CD4-positive, alpha-beta T cell (primary cell): ENCODE results near the gene TET2. TPM values are rescaled to one million over a fixed set of nuclear protein-coding genes. Genes with fewer than 3 reads are reported as not detected.

Experiments
- ATAC-seq: fragments of 200-7000 bp; cut with Tn5 transposase; one replicate; pipeline ENCODE4 v1.10.0; 2022; ENCODE audit warnings: mild to moderate bottlenecking; ENCODE audit not compliant: poor library complexity
- CTCF ChIA-PET: fragments of 350-600 bp; sonication (Branson Sonifier 250); formaldehyde crosslinking; loops from one replicate; lab custom pipeline; 2021; ENCODE audit warnings: antibody characterized with exemption, inconsistent platforms; lab: Charles Lee
- POLR2A ChIA-PET: fragments of 350-600 bp; sonication (Branson Sonifier 250); formaldehyde crosslinking; loops from one replicate; lab custom pipeline; 2021; ENCODE audit warnings: antibody characterized with exemption, inconsistent platforms; lab: Charles Lee
- DNase-seq, 14 experiments: peaks; one replicate each; pipeline ENCODE4 v3.0.0-alpha.2; 2013 to 2020; ENCODE audit warnings: mixed read lengths in 2 of 14
- H3K27ac ChIP-seq, 2 donors: one replicate each; pipeline versions ENCODE4 v1.5.1 to v1.7.0; 2013; ENCODE audit warnings: low read length in 2 of 2, low read depth in 1 of 2, mild to moderate bottlenecking in 1 of 2
- H3K27me3 ChIP-seq, 2 experiments: 1 replicate in 1 of 2; 2 replicates in 1 of 2; pipeline versions ENCODE4 v1.6.1 to v1.7.0; 2013; ENCODE audit warnings: low read length in 2 of 2, control low read depth in 1 of 2, mild to moderate bottlenecking in 1 of 2, moderate library complexity in 1 of 2; ENCODE audit not compliant: insufficient read depth in 2 of 2, control insufficient read depth in 1 of 2
- H3K36me3 ChIP-seq: one replicate; pipeline ENCODE4 v1.6.1; 2013; ENCODE audit warnings: low read length, control low read depth; ENCODE audit not compliant: insufficient read depth
- H3K4me1 ChIP-seq: one replicate; pipeline ENCODE4 v1.6.1; 2013; ENCODE audit warnings: low read length, control low read depth; ENCODE audit not compliant: insufficient read depth
- H3K4me3 ChIP-seq: one replicate; pipeline ENCODE4 v1.5.1; 2013; ENCODE audit warnings: mild to moderate bottlenecking, low read length, moderate library complexity
- H3K9me3 ChIP-seq, 2 experiments: 1 replicate in 1 of 2; 2 replicates in 1 of 2; pipeline versions ENCODE4 v1.6.1 to v1.7.0; 2013; ENCODE audit warnings: low read length in 2 of 2, mild to moderate bottlenecking in 2 of 2, control low read depth in 1 of 2, moderate library complexity in 1 of 2; ENCODE audit not compliant: control insufficient read depth in 1 of 2, insufficient read depth in 1 of 2
- H3K27ac Mint-ChIP-seq: one replicate; pipeline ENCODE4 v1.8.0; 2020; ENCODE audit warnings: mixed read lengths
- H3K27me3 Mint-ChIP-seq: one replicate; pipeline ENCODE4 v1.8.0; 2021; ENCODE audit warnings: mixed read lengths
- H3K36me3 Mint-ChIP-seq: one replicate; pipeline ENCODE4 v1.8.0; 2021; ENCODE audit warnings: low read depth, mixed read lengths
- H3K4me1 Mint-ChIP-seq: one replicate; pipeline ENCODE4 v1.8.0; 2021; ENCODE audit warnings: low read depth, mixed read lengths
- H3K4me3 Mint-ChIP-seq: one replicate; pipeline ENCODE4 v1.8.0; 2020; ENCODE audit warnings: mild to moderate bottlenecking, mixed read lengths
- H3K9me3 Mint-ChIP-seq: one replicate; pipeline ENCODE4 v1.8.0; 2020; ENCODE audit warnings: mixed read lengths
- intact Hi-C, 2 experiments: fragments of 100-400 bp; cut with DNase I in 1 of 2; cut with micrococcal nuclease in 1 of 2; formaldehyde crosslinking; loops; one replicate each; pipeline versions ENCODE4 v1.15.1 to v1.9.0; 2023 to 2025; cut with DNase I, micrococcal nuclease
- total RNA-seq, 174 experiments: library from RNA in 2 of 174; stranded (reverse) in 2 of 174; gene quantifications; one replicate each; pipeline ENCODE4 v1.2.3 and lab custom pipeline; 2021 to 2026
- TF ChIP-seq, protein P1 (sequence below): fragments of 200-600 bp; IDR thresholded peaks from one replicate; pipeline ENCODE4 v1.8.0; 2022; ENCODE audit warnings: antibody characterized with exemption, mild to moderate bottlenecking

The TET2 gene
- total RNA-seq, 2 experiments from 2014 or later, result 31.0 to 32.0 TPM

DNA sequence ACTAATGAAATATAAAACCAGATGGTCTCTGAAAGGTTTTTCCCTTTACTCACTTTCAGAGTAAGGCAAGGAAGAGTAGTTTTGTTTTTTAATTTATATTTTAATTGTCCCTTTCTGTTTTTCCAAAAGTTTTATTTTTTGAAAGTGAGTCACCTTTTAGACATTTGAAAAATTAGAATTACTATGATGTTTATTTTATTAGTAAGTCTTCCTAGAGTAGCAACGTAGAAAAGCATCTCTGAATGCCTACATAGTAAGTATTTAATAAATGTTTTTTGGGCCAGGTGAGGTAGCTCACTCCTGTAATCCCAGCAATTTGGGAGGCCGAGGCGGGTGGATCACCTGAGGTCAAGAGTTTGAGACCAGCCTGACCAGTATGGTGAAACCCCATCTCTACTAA lies 51.1 kb downstream of the TET2 start:
- TF ChIP-seq, protein P1, sequence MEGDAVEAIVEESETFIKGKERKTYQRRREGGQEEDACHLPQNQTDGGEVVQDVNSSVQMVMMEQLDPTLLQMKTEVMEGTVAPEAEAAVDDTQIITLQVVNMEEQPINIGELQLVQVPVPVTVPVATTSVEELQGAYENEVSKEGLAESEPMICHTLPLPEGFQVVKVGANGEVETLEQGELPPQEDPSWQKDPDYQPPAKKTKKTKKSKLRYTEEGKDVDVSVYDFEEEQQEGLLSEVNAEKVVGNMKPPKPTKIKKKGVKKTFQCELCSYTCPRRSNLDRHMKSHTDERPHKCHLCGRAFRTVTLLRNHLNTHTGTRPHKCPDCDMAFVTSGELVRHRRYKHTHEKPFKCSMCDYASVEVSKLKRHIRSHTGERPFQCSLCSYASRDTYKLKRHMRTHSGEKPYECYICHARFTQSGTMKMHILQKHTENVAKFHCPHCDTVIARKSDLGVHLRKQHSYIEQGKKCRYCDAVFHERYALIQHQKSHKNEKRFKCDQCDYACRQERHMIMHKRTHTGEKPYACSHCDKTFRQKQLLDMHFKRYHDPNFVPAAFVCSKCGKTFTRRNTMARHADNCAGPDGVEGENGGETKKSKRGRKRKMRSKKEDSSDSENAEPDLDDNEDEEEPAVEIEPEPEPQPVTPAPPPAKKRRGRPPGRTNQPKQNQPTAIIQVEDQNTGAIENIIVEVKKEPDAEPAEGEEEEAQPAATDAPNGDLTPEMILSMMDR, result no peak

DNA sequence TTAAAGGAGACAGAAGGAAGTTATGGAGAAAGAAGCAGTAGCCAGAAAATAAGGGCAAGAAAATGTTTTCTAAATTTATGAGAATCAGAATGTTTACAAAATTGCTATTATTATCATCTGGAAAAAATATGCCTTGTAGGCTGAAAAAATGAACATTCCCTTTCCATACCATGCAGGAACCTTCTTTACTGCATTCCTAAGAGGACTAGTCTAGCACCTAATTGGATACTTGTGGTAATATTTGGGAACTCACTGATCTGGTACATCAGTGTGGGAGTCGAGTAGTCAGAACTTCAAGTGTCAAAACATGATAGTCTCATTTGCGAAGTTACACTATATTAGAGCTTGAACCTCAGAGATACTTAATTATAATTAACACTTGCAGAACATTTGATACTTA lies 51.9 kb downstream of the TET2 start:
- Mint-ChIP-seq H3K27ac (no peak overlapping the region), H3K36me3 (peaks cover 52% of the 10 kb centered on the region), H3K4me3 (no peak overlapping the region), H3K4me1 (peaks cover 20% of the 10 kb centered on the region), H3K9me3 (no peaks in the 10 kb centered on the region), H3K27me3 (no peaks in the 10 kb centered on the region)
- POLR2A ChIA-PET, result no interaction called here
- ATAC-seq (no peak), DNase-seq (no peak)
- TF ChIP-seq, protein P1, result no peak
- H3K4me3 ChIP-seq, result no peak overlapping the region
- no peaks in the 10 kb centered on the region for H3K27me3 ChIP-seq
- no peaks in the 10 kb centered on the region for H3K4me1 ChIP-seq
- no peaks in the 10 kb centered on the region for H3K9me3 ChIP-seq
- CTCF ChIA-PET, result no interaction called here
- H3K36me3 ChIP-seq, result no peaks in the 10 kb centered on the region
- intact Hi-C loops, result no loop called here
- H3K27ac ChIP-seq, result no peak overlapping the region

More for the DNA sequence above, 51.1 kb downstream of the TET2 start:
- Mint-ChIP-seq H3K27ac (no peak overlapping the region), H3K36me3 (peaks cover 58% of the 10 kb centered on the region), H3K4me1 (peaks cover 26% of the 10 kb centered on the region), H3K4me3 (no peak overlapping the region), H3K9me3 (no peaks in the 10 kb centered on the region), H3K27me3 (no peaks in the 10 kb centered on the region)
- no peak overlapping the region for H3K27ac ChIP-seq
- POLR2A ChIA-PET, result no interaction called here
- no peak for DNase-seq
- ATAC-seq, result no peak
- no peak overlapping the region for H3K4me3 ChIP-seq
- H3K9me3 ChIP-seq, result no peaks in the 10 kb centered on the region
- CTCF ChIA-PET, result interaction anchor here (0.6 kb wide), 1 partner anchor 12 kb away, joined by 5 read pairs; no protein-coding TSS in a partner anchor
- intact Hi-C loops, result no loop called here
- H3K36me3 ChIP-seq, result no peaks in the 10 kb centered on the region
- H3K4me1 ChIP-seq, result no peaks in the 10 kb centered on the region
- no peaks in the 10 kb centered on the region for H3K27me3 ChIP-seq

DNA sequence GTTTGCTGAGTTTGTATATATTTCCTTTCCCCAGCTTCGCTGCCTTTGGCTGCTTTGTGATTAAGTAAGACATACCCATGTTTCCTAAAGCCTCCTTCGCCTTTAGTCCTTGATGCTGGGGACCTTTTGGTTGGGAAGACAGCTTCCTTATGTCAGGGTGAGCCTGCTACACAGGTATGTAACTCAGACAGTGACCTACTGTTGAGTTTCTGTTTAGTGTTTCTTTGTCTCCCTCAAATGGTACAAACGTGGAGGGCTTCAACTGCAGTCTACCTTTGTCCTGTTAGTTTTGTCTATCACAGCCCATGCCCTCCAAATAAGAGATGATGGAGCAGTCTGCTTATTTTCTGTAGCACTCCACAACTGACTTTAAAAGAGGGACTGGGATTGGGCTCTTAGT lies 59.5 kb downstream of the TET2 start:
- no peak for ATAC-seq
- peaks cover 25% of the 10 kb centered on the region for H3K36me3 Mint-ChIP-seq

More for the DNA sequence above, 59.5 kb downstream of the TET2 start:
- Mint-ChIP-seq H3K27ac (no peak overlapping the region), H3K4me1 (no peaks in the 10 kb centered on the region), H3K27me3 (no peaks in the 10 kb centered on the region), H3K4me3 (no peak overlapping the region), H3K9me3 (no peaks in the 10 kb centered on the region)
- TF ChIP-seq, protein P1, result no peak
- Histone ChIP-seq H3K4me3 (no peak overlapping the region), H3K36me3 (peaks cover 3% of the 10 kb centered on the region), H3K27ac (no peak overlapping the region), H3K9me3 (no peaks in the 10 kb centered on the region), H3K4me1 (no peaks in the 10 kb centered on the region), H3K27me3 (no peaks in the 10 kb centered on the region)
- intact Hi-C loops, result no loop called here
- DNase-seq, result no peak
- CTCF ChIA-PET, result interaction anchor here (0.6 kb wide), 1 partner anchor 19 kb away, joined by 3 read pairs; no protein-coding TSS in a partner anchor
- POLR2A ChIA-PET, result no interaction called here
